GM12892 (cell line): ENCODE results near the gene OR13C2.

Source experiments
- DNase-seq: peaks from one replicate; pipeline ENCODE4 v3.0.0; 2011; ENCODE audit not compliant: insufficient read length
- FAIRE-seq: peaks from 2 replicates; lab custom pipeline; 2011; peaks lifted over from hg19 to GRCh38; lab: Jason Lieb, UNC
- POLR2A ChIP-seq: IDR thresholded peaks from 2 replicates; pipeline ENCODE4 v1.6.1; 2011; ENCODE audit warnings: low read depth, low read length, control low read depth
- POLR2AphosphoS5 ChIP-seq: IDR thresholded peaks from 2 replicates; pipeline ENCODE4 v1.6.1; 2011; ENCODE audit warnings: low read depth, low read length, control low read depth
- TAF1 ChIP-seq: IDR thresholded peaks from 2 replicates; pipeline ENCODE4 v1.6.1; 2011; ENCODE audit warnings: low read depth, mild to moderate bottlenecking, control low read depth, low read length, borderline replicate concordance

The OR13C2 gene

DNA sequence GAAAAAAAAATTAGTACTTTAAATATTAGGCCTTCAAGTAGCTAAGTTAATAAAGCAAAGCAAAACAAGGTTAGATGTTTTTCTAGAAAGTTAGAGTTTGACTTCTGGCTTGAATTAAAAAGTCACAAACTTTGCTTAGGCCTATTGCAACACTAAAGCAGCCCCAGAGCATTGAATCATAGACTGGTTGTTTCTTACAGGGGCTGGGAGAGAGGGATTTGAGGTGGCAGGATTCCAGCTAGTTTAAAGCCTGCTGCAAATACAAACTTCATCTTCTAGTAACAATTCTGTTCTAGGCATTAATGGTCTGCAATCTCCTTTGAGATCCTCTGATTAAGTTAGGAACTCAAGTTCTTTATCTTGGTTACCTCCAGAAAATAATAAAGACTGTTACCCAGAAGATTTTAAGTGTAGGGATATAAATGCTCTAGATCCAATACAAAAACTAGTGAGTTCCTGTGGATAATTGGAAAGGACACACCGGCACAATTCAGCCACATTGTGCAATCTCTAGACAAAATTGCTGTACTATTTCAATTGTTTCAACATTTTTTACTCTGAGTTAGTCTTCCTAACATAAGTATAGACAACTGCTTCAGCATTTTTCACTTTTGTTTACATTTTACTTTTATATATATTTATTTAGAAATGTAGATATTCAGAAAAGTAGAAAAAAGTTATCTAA, 18.8 kb downstream of the OR13C2 start:
- DNase-seq (no peak), FAIRE-seq (no peak)
- TF ChIP-seq POLR2A, result no peak
- TF ChIP-seq POLR2AphosphoS5, result no peak
- TF ChIP-seq TAF1, result no peak

DNA sequence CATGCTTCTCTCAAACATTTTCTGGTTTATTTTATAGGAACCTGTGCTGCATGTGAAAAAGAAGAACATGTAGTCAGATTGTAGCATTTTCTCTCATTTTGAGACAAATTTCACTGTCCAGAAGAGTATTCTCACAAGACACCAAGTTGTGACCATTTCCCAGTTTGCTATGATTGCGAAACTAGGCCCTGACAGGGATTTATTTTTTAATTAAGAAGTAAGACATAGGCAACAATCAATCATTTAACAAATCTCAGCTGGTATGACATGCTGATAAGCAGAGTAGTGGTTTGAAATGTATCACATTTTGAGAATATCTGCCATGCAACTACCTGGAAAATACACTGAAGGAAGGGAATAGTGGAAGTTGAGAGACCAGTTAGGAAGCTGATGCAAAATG, 24.9 kb downstream of the OR13C2 start:
- FAIRE-seq, result no peak
- DNase-seq, result no peak
- no peak for TF ChIP-seq POLR2AphosphoS5
- TF ChIP-seq TAF1, result no peak
- TF ChIP-seq POLR2A, result no peak

DNA sequence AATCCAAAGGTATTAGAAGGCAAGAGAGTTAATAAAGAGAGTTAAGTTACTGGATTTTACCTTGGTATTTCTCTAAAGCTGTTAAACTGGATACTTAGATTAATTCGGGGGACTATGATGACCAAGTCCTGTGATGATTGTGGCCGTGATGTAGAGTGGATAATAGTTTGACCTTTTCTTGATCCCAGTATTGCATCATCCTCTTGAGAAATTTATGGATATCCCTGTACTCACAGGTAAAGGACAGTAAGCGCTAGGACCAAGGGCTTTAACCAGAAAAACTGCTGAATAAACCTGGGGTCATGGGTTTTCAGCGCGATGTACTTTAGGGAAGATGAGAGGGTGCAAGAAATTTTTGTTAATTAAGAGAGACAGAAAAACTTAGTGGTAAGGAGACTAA, 28.2 kb downstream of the OR13C2 start:
- DNase-seq, result no peak
- TF ChIP-seq POLR2A, result no peak
- no peak for TF ChIP-seq TAF1
- no peak for TF ChIP-seq POLR2AphosphoS5

DNA sequence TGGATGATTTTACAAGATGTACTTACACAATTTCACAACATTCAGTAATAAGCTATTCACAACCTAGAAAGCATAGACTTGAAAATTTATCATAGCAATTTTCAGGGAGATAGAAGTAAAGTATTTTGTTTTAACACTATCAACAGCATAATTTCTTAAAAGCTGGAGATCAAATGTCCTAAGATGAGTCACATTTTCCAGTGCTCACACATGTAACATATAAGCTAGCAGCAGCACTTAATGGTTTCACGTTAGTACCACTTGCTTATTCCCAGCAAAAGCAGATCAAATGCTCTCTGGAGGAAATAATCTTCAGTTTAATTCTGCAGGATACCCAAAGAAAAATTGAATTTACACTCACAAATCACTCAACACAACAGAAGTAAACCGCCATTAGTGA, 30.0 kb downstream of the OR13C2 start:
- FAIRE-seq, result no peak
- DNase-seq, result no peak
- TF ChIP-seq POLR2AphosphoS5 (no peak), POLR2A (no peak), TAF1 (no peak)

More for the DNA sequence above, 28.2 kb downstream of the OR13C2 start:
- no peak for FAIRE-seq

- FAIRE-seq (no peak), DNase-seq (no peak)
- TF ChIP-seq POLR2AphosphoS5 (no peak), TAF1 (no peak), POLR2A (no peak)
Measured at GRCh38 chr9:104572612-104573011, 32.8 kb downstream of the OR13C2 start.

DNA sequence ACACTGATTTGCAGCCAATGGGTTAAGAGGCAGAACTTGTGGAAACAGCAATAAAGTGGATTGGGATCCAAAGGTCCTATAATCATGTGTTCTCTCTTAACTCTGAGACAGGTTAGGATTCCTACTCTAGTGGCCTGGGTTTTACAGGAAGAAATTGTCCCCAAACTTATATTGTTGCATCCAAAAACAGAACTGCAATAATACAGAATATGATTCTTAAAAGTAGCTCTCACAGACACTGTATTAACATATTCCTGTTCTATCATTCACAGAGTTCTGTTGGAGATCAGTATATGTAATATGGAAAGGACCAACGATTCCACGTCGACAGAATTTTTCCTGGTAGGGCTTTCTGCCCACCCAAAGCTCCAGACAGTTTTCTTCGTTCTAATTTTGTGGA, 36.6 kb downstream of the OR13C2 start, which contains the start of gene OR13C8:
TSS of gene OR13C8 (plus strand) at position 301 of the 400 bp plus-strand sequence. CDS start at position 301, 0 bp downstream.
- no peak for TF ChIP-seq POLR2A
- no peak for TF ChIP-seq TAF1
- TF ChIP-seq POLR2AphosphoS5, result no peak
- DNase-seq (no peak), FAIRE-seq (no peak)

DNA sequence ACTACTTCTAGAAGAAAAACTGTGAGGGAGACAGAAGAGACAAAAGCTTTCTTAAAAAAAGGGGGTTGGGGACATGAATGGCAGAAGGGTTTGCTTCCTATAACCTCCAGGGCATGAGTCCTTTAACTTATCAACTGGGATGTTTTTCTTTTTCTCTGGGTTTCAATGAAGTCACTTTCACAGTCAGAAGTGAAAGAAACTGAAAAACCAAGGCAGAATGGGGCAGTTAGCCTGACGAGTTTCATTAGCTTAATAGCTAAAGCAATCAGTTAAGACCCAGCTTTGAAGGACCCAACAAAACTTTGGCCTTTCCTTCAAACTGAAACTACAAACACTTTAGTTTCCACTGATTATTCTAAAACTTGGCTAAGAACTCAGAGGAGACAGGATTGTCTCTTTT, 41.1 kb downstream of the OR13C2 start:
- DNase-seq (no peak), FAIRE-seq (no peak)
- TF ChIP-seq TAF1, result no peak
- no peak for TF ChIP-seq POLR2AphosphoS5
- TF ChIP-seq POLR2A, result no peak

- DNase-seq (no peak), FAIRE-seq (no peak)
- TF ChIP-seq TAF1 (no peak), POLR2A (no peak), POLR2AphosphoS5 (no peak)
Measured at GRCh38 chr9:104556830-104557634, 48.4 kb downstream of the OR13C2 start.

- DNase-seq (no peak), FAIRE-seq (no peak)
- TF ChIP-seq POLR2A (no peak), POLR2AphosphoS5 (no peak), TAF1 (no peak)
Measured at GRCh38 chr9:104555521-104555920, 49.9 kb downstream of the OR13C2 start.
